Body of pancreas (tissue), 4 donors: ENCODE results near the gene TAPBPL. TPM values are rescaled to one million over a fixed set of nuclear protein-coding genes. Genes with fewer than 3 reads are reported as not detected.
A peak's percentile ranks its signal among the peaks of the same experiment; 100 is the strongest.

Source experiments
- ATAC-seq: fragments of 150-250 bp; one replicate; pipeline ENCODE4 v1.9.1; 2016
- DNase-seq, 4 donors: peaks; one replicate each; pipeline ENCODE4 v3.0.0-alpha.2; 2019
- H3K27ac ChIP-seq, 4 donors: fragments of 200-600 bp; sonication (generic); 1 replicate in 3 of 4; 2 replicates in 1 of 4; pipeline versions ENCODE4 v1.5.1 to v1.6.1; 2016 to 2019; ENCODE audit warnings: mild to moderate bottlenecking in 1 of 4, mixed read lengths in 1 of 4, moderate library complexity in 1 of 4
- H3K27me3 ChIP-seq, 2 donors: fragments of 200-600 bp; sonication (generic); one replicate each; pipeline ENCODE4 v1.6.0; 2016; ENCODE audit warnings: mild to moderate bottlenecking in 1 of 2
- H3K36me3 ChIP-seq, 2 donors: fragments of 200-600 bp; sonication (generic); replicated peaks in 1 of 2; 2 replicates each; pipeline ENCODE4 v1.5.1; 2016; ENCODE audit warnings: low read depth in 2 of 2; ENCODE audit not compliant: insufficient read depth in 1 of 2
- H3K4me1 ChIP-seq: fragments of 200-600 bp; sonication (generic); one replicate; pipeline ENCODE4 v1.6.0; 2016
- H3K4me3 ChIP-seq, 2 donors: fragments of 200-600 bp; sonication (generic); 1 replicate in 1 of 2; 2 replicates in 1 of 2; pipeline ENCODE4 v1.5.1; 2016 to 2019
- H3K9me3 ChIP-seq, 3 donors: fragments of 200-600 bp; sonication (generic); 1 replicate in 2 of 3; 2 replicates in 1 of 3; pipeline ENCODE4 v1.5.1; 2016
- CTCF ChIP-seq, 7 experiments: fragments of 450-650 bp in 4 of 7; fragments of 200-600 bp in 3 of 7; sonication (generic) in 3 of 7; IDR thresholded peaks; one replicate each; pipeline ENCODE4 v1.5.1; 2016 to 2019; ENCODE audit warnings: antibody characterized with exemption in 7 of 7
- POLR2A ChIP-seq, 3 donors: fragments of 450-650 bp; IDR thresholded peaks; one replicate each; pipeline ENCODE4 v1.6.1; 2016; ENCODE audit warnings: antibody characterized with exemption in 3 of 3, mild to moderate bottlenecking in 2 of 3
- WGBS, 2 donors: methylation state at CpG; one replicate each; pipeline ENCODE4 v1.1.5; 2017; 5-methylcytosine and 5-hydroxymethylcytosine counted together
- intact Hi-C: fragments of 100-400 bp; cut with DNase I; formaldehyde crosslinking; loops from one replicate; pipeline ENCODE4 v1.15.1; 2023
- total RNA-seq, 2 donors: library from RNA; depleted of rRNA; stranded (reverse); fragments of >200 nt; gene quantifications; one replicate each; pipeline ENCODE4 v1.1.0, GENCODE V29; 2016

Gene TAPBPL
- 10 to 100 TPM; 14.5 to 36.3 TPM for total RNA-seq

GRCh38 chr12:6451348-6452244 lies at the start of gene TAPBPL:
Gene TAPBPL (plus strand): TSS chr12:6452042. CDS start chr12:6452249, 207 bp downstream.
- intact Hi-C loops, result no loop called here
- peak; percentile 88 for ATAC-seq
- WGBS, 2 donors, result 0 to 1% methylated on average over 26 to 27 of the region's 27 CpGs

GRCh38 chr12:6404390-6404789 lies 47.5 kb upstream of the TAPBPL start:
- intact Hi-C loops, result no loop called here
- 77 to 84% methylated on average over 5 of the region's 5 CpGs for WGBS, 2 donors
- no peaks in the 10 kb centered on the region for H3K27me3 ChIP-seq
- no peak for TF ChIP-seq POLR2A (IDR thresholded peaks at IDR 0.05)
- no peak for TF ChIP-seq CTCF (IDR thresholded peaks at IDR 0.05)
- H3K9me3 ChIP-seq, result no peaks in the 10 kb centered on the region
- H3K27ac ChIP-seq, result no peak overlapping the region
- no peak for ATAC-seq
- DNase-seq, result no peak
- H3K36me3 ChIP-seq, result no peaks in the 10 kb centered on the region
- no peaks in the 10 kb centered on the region for H3K4me1 ChIP-seq
- no peak overlapping the region for H3K4me3 ChIP-seq

More at GRCh38 chr12:6451348-6452244, at the start of gene TAPBPL:
- peak within 1 kb of the TSS; percentile 92 to 96 (median 94) for H3K27ac ChIP-seq
- TF ChIP-seq CTCF (IDR thresholded peaks at IDR 0.05) (peak in 1 of 7 experiments; percentile 18), POLR2A (IDR thresholded peaks at IDR 0.05) (peak; percentile 58 to 87 (median 85))
- peak within 1 kb of the TSS; percentile 48 to 49 for H3K4me3 ChIP-seq
- H3K36me3 ChIP-seq, result peaks cover 0 to 3% of the 10 kb centered on the region in 2 donors
- H3K4me1 ChIP-seq, result peaks cover 28% of the 10 kb centered on the region
- no peaks in the 10 kb centered on the region for H3K27me3 ChIP-seq
- no peaks in the 10 kb centered on the region for H3K9me3 ChIP-seq
- peak; percentile 81 to 90 (median 86) for DNase-seq

GRCh38 chr12:6405963-6406362 lies 45.9 kb upstream of the TAPBPL start:
- H3K4me1 ChIP-seq, result no peaks in the 10 kb centered on the region
- H3K36me3 ChIP-seq, result no peaks in the 10 kb centered on the region
- DNase-seq (no peak), ATAC-seq (no peak)
- WGBS, 2 donors, result 71 to 72% methylated on average over 6 of the region's 6 CpGs
- H3K4me3 ChIP-seq, result no peak overlapping the region
- TF ChIP-seq POLR2A (IDR thresholded peaks at IDR 0.05) (no peak), CTCF (IDR thresholded peaks at IDR 0.05) (no peak)
- H3K27ac ChIP-seq, result no peak overlapping the region
- H3K27me3 ChIP-seq, result no peaks in the 10 kb centered on the region
- intact Hi-C loops, result no loop called here
- no peaks in the 10 kb centered on the region for H3K9me3 ChIP-seq

GRCh38 chr12:6407236-6407954 lies 44.4 kb upstream of the TAPBPL start:
- Histone ChIP-seq H3K27ac (no peak overlapping the region), H3K36me3 (no peaks in the 10 kb centered on the region), H3K27me3 (no peaks in the 10 kb centered on the region), H3K4me1 (no peaks in the 10 kb centered on the region), H3K9me3 (no peaks in the 10 kb centered on the region), H3K4me3 (no peak overlapping the region)
- 88 to 93% methylated on average over 10 of the region's 10 CpGs for WGBS, 2 donors
- intact Hi-C loops, result no loop called here
- TF ChIP-seq CTCF (IDR thresholded peaks at IDR 0.05) (no peak), POLR2A (IDR thresholded peaks at IDR 0.05) (no peak)
- DNase-seq, result no peak
- ATAC-seq, result no peak
